HG03060 (cell line): ENCODE results near the gene SSRP1.

Experiments
- ATAC-seq: cut with Tn5 transposase; IDR thresholded peaks from one replicate; pipeline ENCODE4 v1.9.1; 2021; ENCODE audit warnings: low read depth, moderate number of reproducible peaks; ENCODE audit not compliant: unreplicated experiment

The SSRP1 gene

DNA sequence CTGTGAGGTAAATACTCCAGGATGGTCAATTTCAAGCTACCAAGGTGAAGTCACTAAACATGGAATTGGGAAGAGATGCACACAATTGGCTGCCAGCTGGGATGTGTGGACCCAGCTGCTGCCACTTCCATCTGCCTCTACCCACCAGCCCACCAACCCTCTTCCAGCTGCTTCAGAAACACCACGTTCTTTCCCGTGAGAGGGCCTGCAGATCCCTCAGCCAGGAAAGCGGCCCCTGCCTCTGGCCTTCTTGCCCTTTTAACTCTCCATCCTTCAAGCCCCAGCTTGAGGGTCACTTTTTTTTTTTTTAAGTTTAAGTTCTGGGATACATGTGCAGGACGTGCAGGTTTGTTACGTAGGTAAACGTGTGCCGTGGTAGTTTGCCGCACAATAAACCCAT is 25.3 kb upstream of the SSRP1 start:
- ATAC-seq, result no peak

DNA sequence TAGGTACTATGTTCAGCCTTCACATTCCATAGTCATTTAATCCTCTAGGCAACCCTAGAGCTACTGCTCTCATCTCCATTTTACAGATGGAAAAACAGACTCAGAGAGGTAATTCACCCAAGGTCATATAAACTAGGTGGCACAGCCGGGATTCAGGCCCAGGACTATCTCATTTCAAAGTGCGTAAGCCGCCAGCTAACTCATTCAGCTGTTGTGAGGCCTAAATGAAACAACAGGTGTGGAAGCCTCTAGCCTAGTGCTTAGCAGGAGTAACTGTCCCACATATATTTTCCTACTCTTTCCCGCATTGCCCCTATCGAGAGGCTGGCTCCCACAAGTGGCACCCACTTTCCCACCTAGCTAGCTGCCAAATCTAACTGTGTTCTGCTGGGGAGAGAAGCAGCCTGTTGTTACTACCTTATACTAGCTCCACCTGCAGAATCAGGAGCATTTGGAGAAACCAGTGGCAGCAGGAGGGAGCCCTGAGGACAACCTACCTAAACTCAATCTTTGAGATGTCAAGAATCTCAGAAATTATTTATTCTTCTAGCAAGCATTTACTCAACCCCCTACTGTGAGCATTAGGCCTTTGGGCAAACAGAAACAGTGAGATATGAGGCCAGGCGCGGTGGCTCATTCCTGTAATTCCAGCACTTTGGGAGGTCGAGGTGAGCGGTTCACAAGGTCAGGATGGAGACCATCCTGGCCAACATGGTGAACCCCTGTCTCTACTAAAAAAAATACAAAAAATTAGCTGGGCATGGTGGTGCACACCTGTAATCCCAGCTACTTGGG is 24.4 kb upstream of the SSRP1 start:
- no peak for ATAC-seq

DNA sequence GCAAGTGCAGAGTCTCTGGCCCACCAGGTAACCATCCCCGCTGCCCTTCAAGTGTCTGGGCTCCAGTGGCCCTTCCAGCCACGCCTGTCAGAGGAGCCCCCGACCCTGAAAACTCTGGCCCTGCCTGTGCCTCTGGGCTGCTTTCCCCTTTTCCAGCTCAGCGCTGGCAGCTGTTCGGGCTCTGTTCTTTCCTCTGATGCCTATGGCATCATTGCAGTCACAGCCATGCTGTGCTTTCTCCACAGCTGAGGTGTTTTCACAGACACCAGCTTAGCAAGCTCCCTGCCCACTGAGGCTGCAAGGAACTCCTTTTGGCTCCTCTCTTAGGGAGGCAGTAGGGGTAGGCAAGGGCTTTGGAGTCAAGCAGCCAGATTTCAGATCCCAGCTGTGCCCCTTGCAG is 23.7 kb upstream of the SSRP1 start:
- no peak for ATAC-seq

DNA sequence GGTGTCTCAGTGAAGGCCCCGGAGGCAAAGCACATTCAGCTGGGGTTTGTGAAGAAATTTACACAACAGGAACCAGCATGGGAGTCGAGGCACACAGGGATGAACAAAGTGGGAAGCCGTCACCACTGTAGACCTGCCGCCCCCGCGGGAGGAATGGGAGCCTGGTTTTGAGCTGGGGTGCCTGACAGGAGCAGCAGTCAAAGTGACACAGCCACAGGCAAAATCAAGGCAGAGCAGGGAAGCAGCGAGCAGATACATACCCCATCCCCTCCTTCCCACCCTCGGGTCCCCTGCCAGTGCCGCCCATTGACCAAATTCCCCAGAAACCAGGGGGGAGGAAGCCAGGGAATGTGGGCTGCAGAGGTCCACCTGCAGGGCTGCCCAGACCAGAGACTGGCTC is 23.3 kb upstream of the SSRP1 start:
- no peak for ATAC-seq

DNA sequence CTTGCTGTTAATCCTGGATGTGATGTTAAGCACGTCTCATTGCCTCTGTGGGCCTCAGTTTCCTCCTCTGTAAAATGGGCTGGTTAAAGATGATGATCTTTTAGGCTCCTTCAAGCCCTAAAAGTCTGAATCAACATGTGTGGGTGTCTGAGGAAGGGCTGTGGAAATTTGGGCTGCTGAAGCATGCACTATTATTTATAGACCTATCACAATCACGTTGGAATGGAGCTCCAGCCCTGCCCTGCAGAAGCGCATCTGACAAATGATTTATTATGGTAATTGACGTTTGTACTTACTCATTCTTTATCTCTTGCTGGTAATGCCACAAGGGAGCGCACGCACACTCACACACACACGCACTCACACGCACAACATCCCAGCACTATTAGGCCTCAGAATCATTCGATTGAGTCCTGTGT is 22.9 kb upstream of the SSRP1 start:
- no peak for ATAC-seq

DNA sequence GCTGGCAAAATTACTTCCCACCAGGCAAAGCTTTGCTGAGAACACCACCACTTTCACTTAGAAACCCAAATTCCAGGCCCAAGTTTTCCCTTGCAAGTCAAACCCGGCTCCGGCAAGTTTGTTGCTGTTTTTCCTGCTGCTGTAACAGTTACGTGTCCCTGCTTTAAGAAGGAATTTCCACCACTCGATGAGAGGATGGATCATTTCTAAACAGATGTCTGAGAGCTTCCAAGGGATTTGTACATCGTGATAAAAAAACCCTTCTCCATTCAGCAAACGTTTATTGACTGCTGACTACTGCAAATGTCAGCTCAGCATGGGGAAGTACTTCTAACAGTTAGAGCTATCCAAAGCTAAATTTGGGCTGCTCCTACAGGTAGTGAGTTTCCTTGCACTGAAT is 22.2 kb upstream of the SSRP1 start:
- no peak for ATAC-seq

DNA sequence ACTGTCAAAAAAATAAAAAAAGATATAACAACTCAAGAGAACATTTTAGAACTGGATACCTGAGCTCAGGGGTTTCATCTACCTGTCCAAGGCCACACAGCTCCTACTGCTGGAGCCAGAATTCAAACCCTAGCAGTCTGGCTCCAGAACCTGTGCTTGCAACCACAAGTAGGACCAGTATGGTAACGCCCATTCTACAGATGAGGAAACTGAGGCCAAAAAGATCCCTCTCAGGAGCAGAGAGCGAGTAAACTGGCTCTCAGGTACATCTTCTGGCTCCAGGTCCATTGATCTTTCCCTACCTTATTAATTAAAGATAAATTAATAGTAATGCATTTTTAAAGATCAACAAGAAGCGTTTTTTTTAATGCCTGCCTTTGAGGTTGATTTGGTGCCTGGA is 21.6 kb upstream of the SSRP1 start:
- no peak for ATAC-seq

DNA sequence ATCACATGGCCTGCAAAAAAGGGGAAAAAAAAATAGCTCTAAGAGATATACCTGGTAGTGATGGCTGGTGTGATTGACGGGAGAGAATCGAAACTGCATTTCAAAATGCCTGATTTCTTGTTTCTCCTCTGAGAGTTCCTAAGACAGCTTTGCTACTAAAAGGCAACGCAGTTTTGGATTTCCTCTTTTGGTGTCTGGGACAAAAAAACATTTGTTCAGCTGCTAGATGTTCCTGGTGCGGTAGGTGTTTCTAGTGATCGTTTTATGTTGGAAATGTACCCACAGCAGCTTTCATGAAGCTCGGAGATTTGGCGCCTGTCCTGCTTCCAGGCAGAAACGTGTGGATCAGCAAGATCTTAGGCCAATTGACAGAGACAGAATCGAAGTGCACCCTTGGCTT is 20.6 kb upstream of the SSRP1 start:
- no peak for ATAC-seq

DNA sequence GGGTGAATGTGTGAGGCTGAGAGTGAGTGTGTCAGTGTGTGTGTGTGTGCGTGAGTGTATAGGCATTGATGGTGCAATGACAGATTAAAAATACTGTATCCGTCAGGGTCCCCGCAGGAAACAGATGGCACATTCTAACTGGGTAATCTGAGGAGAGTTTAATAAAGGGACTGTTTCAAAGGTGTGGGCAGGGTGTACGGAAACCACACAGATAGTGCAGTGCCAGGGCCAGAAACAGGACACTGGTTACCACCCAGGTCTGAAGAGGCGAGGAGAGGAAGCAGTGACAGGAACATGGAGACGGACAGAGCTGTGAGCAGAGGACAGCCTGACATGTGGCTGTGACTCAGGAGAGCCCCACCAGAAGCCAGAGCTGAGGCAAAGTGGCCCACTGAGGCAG is 19.0 kb upstream of the SSRP1 start:
- no peak for ATAC-seq

DNA sequence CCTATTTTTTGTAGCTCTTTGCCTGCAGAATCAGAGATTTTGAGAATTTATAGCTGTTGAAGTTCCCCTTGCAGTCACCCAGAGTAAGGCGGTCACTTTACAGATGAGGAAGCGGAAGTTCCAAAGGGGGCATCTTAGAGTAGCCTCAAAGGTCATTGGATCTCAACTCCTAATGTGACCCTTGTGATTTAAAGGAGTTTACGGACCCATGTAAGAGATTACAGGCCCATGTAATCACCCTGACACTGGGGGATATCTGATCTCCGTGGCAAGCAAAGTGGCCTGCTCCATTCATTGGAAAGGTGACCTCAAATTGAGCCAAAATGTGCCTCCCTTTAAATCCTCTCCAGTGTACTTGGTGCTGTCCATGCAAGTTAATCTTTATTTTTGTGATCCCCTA is 18.2 kb upstream of the SSRP1 start:
- no peak for ATAC-seq

DNA sequence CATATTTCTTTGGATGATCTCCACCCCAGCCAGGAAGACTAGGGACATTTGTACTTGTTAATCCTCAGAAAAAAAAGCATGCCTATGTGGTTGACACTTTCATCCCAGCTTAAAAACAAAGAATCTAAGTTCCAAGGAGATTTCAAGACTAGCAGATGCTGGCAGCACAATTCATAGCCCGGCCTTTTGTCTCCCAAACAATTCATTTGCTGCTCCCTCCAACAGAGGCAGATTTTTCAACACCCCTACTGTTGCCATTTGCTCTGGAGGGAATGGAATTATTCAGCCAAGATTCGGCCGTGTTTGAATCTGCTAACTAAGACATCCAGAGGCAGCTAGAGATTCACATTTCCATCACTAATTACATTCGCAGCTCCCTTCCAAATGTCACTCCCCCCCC is 17.8 kb upstream of the SSRP1 start:
- no peak for ATAC-seq

DNA sequence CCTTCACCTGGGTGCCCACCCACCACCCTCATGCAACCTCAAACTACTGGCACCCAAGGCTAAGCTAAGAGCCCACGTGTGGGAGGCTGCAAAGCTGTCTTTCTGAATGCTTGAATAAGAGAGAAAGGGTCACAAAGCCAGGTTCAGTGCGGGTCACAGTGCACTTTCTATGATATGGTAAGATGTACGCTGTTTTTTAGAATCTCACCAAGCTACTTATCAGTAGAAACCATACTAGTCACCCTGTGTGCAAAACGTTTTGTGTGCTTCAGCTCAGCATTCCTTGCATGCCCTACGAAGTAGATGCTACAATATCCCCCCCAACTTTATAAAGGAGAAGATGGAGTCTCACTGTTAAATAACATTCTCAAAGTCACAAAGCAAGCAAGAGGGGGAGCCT is 17.3 kb upstream of the SSRP1 start:
- no peak for ATAC-seq

DNA sequence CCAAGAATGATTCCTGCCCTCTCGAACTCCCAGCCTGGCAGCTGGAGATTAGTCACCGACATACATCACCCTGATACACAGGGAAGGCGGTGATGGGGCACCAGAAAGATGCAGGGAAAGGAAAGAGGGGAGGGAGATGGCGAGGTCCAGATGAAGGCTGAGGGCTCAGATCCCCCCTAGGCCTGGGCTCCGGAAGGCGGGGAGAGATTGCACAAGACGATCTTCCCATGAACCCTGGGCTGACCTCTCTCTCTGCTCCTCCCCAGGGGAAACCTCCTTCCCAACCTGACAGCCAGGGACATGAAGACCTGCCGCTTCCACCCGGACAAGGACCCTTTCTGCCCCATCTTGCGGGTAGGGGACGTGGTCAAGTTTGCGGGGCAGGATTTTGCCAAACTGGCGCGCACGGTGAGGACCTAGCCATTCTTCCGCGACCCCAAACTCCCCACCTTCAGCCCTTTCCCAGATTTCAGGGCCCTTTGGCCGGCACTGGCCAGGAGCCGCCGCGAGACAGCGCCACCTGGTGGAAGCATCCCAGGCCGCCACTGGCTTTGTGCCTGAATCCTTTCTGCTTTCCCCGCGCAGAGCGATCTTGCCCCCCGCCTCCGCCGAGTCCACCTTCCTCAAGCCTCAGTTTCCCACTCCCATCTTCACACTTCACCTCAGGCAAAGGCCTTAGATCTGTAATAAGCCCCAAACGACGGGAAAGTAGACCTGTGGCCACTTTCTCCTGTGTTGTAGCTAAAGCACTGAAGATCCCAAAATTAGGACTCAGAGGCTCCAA is 14.0 kb upstream of the SSRP1 start:
- no peak for ATAC-seq

DNA sequence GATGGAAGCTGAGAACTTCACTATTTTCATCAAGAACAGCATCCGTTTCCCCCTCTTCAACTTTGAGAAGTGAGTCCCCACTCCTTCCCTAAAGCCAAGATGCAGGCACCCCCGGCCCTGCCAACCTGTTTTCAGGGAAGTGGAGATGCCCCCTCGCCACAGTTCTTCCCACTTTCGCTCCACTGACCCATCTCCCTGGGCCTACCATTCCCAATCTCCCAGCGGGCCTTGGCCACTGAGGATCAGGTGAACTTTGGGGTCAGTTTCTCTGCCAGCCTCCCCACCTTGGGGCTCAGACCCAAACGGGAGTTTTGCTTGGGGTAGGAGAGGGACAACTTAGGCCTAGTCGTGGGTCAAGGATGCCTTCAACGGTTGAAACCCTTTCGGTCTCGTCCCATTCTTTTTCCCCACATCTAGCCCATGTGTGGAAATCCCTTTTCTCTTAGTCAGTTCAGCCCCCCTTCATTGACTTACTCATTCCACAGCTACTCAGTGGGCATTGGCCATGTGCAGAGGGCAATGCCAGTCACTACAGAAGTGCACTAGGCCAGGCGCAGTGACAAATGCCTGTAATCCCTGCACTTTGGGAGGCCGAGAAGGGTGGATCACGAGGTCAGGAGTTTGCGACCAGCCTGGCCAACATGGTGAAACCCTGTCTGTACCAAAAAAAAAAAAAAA is 13.1 kb upstream of the SSRP1 start:
- no peak for ATAC-seq

DNA sequence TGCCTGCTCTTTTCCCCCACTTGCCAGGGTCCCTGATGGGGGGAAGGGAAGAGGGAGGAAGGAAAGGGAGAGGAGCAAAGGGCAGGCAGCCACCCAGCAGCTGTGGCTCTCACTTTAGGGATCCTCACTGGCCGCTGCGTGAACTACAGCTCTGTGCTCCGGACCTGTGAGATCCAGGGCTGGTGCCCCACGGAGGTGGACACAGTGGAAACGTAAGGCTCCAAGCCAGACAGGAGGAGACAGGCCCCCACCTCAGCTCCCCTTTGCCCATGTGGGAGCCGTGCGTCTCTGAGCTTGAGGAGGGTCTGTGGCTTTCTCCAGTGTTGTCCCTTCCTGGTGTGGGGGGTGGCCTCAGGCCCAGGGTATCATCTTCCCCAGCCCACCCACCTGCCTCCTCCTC is 12.4 kb upstream of the SSRP1 start:
- no peak for ATAC-seq

DNA sequence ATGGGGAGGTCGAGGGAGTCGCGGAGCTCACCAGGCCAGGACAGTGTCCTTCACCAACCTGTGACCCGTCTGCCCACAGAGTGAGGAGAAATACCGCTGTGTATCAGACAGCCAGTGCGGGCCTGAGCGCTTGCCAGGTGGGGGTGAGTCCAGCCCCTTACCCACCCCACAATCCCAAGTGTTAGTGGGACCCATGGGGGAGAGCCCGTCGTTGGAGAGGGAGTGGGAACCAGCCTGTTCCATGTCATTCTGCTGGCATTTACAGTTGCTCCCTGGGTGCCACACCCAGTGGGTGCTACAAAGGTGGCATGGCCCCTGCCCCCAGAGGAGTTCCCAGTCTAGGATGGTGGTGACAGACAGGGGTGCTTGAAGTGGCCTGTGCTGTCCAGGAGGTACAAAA is 11.6 kb upstream of the SSRP1 start:
- no peak for ATAC-seq

DNA sequence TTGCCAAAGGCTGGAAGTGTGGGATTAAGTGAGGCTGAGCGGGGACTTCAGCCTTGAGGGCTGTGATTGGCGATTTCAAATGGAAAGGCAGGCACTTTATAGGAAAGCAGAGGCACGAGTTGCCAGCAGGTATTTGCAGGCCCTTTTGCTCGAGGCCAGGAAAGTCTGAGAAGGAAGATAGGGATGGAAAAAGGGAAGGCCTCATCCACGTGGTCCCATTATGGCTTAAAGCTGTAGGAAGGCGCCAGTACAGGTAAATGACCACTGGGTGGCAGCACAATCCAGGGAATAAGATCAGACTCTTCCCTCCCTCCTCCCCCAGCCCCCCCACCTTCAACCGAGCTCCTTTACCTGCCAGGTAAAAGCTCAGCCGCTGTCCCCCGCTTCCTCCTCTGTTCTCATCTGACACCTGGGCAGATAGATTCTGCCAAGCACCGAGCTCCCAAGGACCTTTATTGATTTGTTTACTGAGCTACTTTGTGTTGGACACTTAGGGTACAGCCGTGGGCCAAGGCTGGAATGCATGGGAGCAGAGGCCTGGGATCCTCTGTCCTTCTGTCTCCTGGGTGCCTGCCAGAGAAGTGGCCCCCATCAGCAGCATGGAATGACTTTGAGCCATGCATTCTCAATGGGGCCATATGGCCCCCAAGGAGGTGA is 10.0 kb upstream of the SSRP1 start:
- ATAC-seq, result no peak

DNA sequence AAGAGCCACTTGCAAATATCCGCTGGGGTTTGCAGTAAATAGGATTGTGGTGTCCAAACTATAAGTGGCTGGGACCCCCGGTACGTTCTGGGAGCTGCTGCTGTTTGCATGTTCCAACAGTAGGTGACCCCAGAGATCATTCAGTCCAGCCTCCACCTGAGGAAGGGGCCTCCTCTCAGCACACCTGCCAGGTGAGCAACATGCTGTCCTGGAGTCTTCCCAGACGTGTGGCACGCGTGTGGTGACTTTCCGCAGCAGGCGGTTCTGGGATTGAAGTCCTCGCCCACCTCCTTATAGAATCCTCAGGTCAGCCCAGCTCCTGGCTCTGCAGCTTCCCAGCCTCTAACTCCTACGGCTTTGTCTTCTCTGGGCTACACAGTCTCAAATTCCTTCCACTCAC is 9.1 kb upstream of the SSRP1 start:
- ATAC-seq, result no peak

DNA sequence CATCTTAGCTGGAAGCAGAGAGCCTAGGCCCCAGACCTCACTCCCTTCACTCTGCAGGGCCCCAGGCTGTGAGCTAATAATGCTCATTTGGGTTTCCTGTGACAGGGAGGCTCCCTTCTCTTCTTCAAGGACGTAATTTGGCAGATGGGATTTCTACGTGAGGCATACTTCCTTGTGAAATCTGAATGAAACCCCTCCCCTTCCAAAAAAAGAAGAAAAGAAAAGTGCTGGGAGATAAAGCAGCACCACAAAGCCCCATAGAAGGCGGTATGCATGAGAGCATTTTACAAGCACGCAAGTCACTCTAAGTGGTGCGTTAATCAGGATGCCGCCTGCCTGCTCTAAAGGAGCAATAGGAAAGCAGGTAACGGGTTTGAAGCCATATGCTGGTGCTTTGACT is 8.1 kb upstream of the SSRP1 start:
- ATAC-seq, result no peak

DNA sequence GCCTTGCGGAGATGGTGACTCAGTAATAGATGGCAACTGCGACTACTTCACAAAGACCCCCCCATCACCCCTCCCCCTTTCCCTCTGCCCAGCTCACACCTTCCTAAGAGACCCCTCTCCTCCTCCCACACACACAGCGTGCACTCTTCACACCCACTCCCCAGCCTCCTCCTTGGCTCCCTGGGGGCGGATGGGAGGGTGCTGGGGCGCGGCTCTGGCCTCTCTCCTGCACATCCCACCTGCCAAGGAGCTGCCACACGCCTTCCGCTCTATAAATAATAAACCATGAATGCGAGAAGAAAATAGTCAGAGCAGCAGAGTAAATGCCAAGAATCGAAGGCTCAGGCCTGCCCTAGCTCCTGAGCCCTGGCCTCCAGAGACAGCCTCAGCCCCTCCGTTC is 7.0 kb upstream of the SSRP1 start:
- no peak for ATAC-seq

DNA sequence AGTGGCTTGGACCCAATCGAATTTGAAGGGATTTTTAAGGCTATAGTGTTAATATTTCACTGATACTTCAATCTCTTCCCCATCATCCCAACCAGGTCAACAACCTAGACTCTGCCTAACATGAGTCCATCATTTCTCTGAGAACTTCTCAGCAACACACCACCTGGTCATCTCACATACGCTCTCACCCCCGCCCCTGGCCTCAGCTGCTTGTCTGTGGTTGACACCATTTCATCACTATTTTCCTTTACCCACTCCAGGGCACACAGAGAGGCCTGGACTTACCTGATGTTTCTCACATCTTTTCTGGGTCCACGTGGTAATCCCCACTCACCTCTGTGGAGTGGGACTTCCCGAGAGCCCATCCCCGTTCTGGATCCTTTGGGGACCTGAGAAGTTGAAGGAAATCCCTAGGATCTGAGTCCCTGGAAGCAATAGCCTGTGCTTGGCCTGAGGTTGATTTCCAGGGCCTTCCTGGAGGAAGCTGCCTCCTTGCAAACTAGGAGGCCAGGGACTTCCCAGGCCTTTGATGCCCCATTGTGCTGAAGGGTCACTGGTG is 5.6 kb upstream of the SSRP1 start:
- no peak for ATAC-seq
